NCI-H1105 (cell line): ENCODE measurements around the gene NXPE4.

ENCODE experiments used
- DNase-seq: peaks from one replicate; lab custom pipeline; 2025; lab: John Stamatoyannopoulos, UW

NXPE4 gene

GRCh38 chr11:114559425-114560310, 35.9 kb downstream of the NXPE4 start, which contains the start of gene NXPE1:
TSS of gene NXPE1 (minus strand) at chr11:114559881. CDS start at chr11:114551201, 8,680 bp downstream.
- DNase-seq = no peak

- DNase-seq = no peak
Observed at GRCh38 chr11:114556135-114556534, 39.5 kb downstream of the NXPE4 start.

GRCh38 chr11:114553642-114554041, 41.9 kb downstream of the NXPE4 start:
- no peak for DNase-seq

GRCh38 chr11:114551060-114551459, 44.5 kb downstream of the NXPE4 start:
- DNase-seq = no peak

GRCh38 chr11:114525682-114526081, 69.9 kb downstream of the NXPE4 start:
- no peak for DNase-seq

- DNase-seq = no peak
Observed at GRCh38 chr11:114524122-114524521, 71.5 kb downstream of the NXPE4 start.

- DNase-seq = no peak
Observed at GRCh38 chr11:114522818-114523217, 72.8 kb downstream of the NXPE4 start.
